Left kidney (tissue), 2 donors: ENCODE results near the gene ZNF169. TPM values are rescaled to one million over a fixed set of nuclear protein-coding genes. Genes with fewer than 3 reads are reported as not detected.
"Not testable (repeated sequence)": the region's sequence is repeated elsewhere in the genome, so short reads cannot be mapped to it uniquely, and the experiment has no call there.

ENCODE experiments used
- DNase-seq: peaks from one replicate; pipeline ENCODE4 v3.0.0-alpha.2; 2013
- polyA plus RNA-seq: library from polyadenylated mRNA; unstranded; fragments of 120-200 nt; gene quantifications from one replicate; pipeline ENCODE4 v1.2.1, GENCODE V29; 2013; ENCODE audit not compliant: insufficient read length

The ZNF169 gene
- polyA plus RNA-seq, 1 donor = 11.9 TPM

- DNase-seq = not testable (repeated sequence)
Observed at GRCh38 chr9:94341703-94342102, 82.6 kb downstream of the ZNF169 start.

DNA sequence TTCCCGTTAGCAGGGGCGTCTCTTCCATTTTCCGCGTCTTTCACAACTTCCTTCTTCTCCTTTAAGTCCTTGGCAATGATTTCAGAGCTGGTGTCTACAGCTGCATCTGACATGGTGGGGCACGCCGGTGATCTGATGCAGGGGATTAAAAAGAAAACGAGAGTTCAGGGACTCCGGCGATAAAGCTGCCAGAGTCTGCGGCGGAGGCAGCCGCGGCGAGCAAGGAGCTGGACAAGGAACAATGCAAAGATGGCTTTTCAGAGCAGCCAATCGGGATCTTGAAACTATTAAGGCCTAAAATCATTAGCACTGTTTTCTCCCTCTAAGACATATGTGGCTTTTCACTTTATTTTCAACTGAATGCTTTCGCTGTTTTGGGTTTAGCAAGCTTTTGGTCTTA lies 88.4 kb downstream of the ZNF169 start:
- DNase-seq = not testable (repeated sequence)

DNA sequence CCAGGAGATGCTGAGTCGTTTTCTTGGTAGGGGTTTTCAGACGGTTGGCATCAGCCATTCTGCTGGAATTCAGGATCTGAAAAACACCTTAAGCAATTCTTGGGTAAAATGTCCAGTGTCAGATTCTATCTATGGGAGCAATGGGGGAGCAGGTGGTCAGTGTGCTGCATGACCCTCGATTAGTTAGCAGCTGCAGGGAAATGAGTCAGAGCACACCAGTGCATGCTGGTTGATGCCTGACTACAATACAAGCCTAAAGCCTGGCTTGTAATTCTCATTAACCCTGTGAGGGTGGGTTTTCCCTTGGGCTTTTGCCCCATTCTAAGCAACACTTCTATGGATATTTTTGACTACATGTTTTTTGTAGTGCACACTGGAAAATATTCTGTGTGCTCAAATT lies 89.7 kb downstream of the ZNF169 start:
- not testable (repeated sequence) for DNase-seq

Other genes with a start within 250 kb of the ZNF169 start
- gene PTPDC1, start 174.8 kb upstream of the ZNF169 start, polyA plus RNA-seq = 17.5 TPM
- gene NUTM2F, start 69.3 kb downstream of the ZNF169 start, polyA plus RNA-seq = not detected